NB4 (cell line): ENCODE results near the gene CGGBP1.

Experiments used
- DNase-seq: peaks from one replicate; pipeline ENCODE4 v3.0.0; 2010; ENCODE audit warnings: low read depth
- H3K4me3 ChIP-seq: one replicate; pipeline ENCODE4 v1.5.1; 2011; ENCODE audit warnings: mild to moderate bottlenecking, low read depth, low read length, moderate library complexity
- CTCF ChIP-seq: IDR thresholded peaks from one replicate; pipeline ENCODE4 v1.5.1; 2012; ENCODE audit warnings: low read depth, low read length
- MAX ChIP-seq: IDR thresholded peaks from 2 replicates; pipeline ENCODE4 v1.6.1; 2011; ENCODE audit warnings: low read depth, low read length
- MYC ChIP-seq: IDR thresholded peaks from 2 replicates; pipeline ENCODE4 v1.6.1; 2011; ENCODE audit warnings: low read depth, low read length
- POLR2A ChIP-seq: IDR thresholded peaks from 2 replicates; pipeline ENCODE4 v1.6.1; 2011; ENCODE audit warnings: mild to moderate bottlenecking; ENCODE audit not compliant: insufficient read length; ENCODE audit errors: extremely low read depth

CGGBP1 gene

GRCh38 chr3:88041005-88041404 is 17.8 kb downstream of the CGGBP1 start:
- no peak overlapping the region for H3K4me3 ChIP-seq
- TF ChIP-seq CTCF (no peak), MYC (no peak), POLR2A (no peak), MAX (no peak)
- DNase-seq: no peak

- DNase-seq: no peak
- TF ChIP-seq MYC: no peak
- no peak for TF ChIP-seq CTCF
- TF ChIP-seq POLR2A: no peak
- TF ChIP-seq MAX: no peak
- H3K4me3 ChIP-seq: no peak overlapping the region
These were observed 18.3 kb downstream of the CGGBP1 start for GRCh38 chr3:88040529-88040928.

GRCh38 chr3:88038566-88038965 is 20.2 kb downstream of the CGGBP1 start:
- no peak for DNase-seq
- TF ChIP-seq MYC (no peak), MAX (no peak), POLR2A (no peak), CTCF (no peak)
- no peak overlapping the region for H3K4me3 ChIP-seq

DNA sequence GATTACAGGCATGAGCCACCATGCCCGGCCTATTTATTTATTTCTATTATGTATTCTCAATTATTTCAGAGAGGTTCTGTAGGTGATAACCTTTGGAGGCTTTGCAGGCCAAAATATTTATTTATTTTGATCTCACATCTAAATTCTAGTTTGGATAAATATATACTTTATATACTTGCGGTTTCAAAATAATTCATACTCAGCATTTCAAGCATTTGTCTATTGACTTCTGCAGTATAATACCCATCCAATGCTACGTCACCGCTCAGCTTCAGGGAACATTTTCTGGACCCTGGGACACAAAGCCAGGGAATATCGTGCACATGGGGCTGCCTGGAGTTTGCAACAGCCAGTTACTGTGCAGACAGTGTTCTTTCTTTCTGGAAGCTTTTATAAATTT is 22.6 kb downstream of the CGGBP1 start:
- no peak overlapping the region for H3K4me3 ChIP-seq
- TF ChIP-seq CTCF (no peak), MAX (no peak), POLR2A (no peak), MYC (no peak)
- no peak for DNase-seq

- no peak overlapping the region for H3K4me3 ChIP-seq
- no peak for DNase-seq
- TF ChIP-seq MYC (no peak), CTCF (no peak), POLR2A (no peak), MAX (no peak)
These were observed 24.1 kb downstream of the CGGBP1 start for GRCh38 chr3:88034491-88035275.

GRCh38 chr3:88033808-88034207 is 25.0 kb downstream of the CGGBP1 start:
- no peak for DNase-seq
- no peak overlapping the region for H3K4me3 ChIP-seq
- TF ChIP-seq POLR2A (no peak), MAX (no peak), CTCF (no peak), MYC (no peak)
